GM19099 (cell line): ENCODE measurements around the gene OR8B4.

Experiments used
- POLR2A ChIP-seq: IDR thresholded peaks from 3 replicates; pipeline ENCODE4 v1.6.1; 2011; ENCODE audit warnings: low read depth; ENCODE audit not compliant: insufficient read length; ENCODE audit errors: extremely low read depth

The OR8B4 gene, protein sequence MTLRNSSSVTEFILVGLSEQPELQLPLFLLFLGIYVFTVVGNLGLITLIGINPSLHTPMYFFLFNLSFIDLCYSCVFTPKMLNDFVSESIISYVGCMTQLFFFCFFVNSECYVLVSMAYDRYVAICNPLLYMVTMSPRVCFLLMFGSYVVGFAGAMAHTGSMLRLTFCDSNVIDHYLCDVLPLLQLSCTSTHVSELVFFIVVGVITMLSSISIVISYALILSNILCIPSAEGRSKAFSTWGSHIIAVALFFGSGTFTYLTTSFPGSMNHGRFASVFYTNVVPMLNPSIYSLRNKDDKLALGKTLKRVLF

DNA sequence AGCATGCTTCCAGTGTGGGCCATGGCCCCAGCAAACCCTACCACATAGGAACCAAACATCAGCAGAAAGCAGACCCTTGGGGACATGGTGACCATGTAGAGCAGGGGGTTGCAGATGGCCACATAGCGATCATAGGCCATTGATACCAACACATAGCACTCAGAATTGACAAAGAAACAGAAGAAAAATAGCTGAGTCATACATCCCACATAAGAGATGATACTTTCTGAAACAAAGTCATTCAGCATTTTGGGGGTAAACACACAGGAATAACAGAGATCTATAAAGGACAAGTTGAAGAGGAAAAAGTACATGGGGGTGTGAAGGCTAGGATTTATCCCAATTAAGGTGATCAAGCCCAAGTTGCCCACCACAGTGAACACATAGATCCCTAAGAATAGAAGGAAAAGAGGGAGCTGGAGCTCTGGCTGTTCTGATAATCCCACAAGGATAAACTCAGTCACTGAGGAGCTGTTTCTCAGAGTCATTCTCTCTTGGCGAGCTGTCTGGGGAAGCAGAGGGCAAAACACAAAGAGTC, at the start of gene OR8B4:
Gene OR8B4, minus strand, starts transcription at position 488 of the 538 bp plus-strand sequence. Its CDS starts 0 bp downstream, at position 488.
- TF ChIP-seq POLR2A, result no peak

DNA sequence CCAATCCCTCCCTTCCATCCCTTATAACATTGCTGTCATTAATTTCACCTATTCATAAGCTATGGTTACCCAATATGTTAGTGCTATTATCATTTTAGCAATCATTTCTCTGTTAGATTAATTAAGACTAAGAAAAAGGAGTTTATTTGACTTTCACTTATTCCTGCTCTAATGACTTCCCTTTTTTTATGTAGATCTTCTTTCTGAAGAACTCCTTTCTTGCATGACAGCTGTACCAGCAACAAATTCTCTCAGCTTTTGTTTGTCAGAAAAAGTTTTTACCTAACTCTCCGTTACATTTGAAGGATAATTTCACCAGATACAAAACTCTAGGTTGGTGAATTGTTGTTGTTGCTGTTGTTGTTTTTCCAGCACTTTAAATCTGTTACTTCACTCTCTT, 49.4 kb upstream of the OR8B4 start:
- TF ChIP-seq POLR2A, result no peak

DNA sequence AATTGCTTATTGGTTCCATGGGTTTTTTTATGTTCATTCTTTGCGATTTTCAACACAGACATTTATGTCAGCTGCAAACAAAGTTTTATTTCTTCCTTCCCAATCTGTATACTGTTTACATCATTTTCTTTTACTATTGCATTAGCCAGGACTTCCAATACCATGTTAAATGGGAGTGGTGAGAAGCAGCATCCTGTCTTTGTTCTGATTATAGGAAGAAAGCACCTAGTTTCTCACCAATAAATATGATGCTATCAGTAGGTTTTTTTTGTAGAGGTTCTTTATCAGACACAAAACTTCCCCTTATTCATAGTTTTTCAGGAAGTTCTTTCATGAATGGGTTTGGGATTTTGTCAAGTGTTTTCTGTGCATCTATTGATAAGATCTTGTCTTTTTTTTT, 48.8 kb upstream of the OR8B4 start:
- no peak for TF ChIP-seq POLR2A

DNA sequence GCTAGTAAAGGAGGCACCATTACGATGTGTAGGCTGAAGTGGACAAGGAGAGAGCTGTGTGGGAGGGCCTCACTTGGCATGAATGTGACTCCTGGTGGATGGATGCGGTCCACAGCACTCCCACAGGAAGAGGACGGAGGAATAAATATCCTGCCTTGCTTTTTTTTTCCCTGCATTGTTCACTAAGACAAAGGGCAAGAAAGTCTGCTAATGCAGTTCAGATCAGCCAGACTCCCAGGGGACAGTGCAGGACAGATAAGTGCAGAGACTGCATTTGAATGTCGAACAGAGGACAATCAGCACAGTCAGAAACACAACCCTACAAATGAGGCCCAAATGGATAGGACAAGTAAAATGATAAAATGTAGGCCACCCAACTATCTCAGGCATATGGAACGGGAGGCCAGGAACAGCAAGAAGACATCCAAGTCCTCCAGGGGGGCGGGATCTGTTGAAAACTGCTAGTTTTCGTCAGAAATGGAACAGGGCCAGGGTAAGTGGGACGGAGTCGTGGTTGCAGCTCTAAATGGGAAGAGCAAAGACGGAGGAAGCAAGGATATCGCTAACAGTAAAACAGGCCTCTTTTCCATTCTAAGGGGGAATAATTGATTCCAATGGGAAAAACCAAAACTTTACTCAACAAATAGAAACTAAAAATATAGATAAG, 46.0 kb upstream of the OR8B4 start:
- TF ChIP-seq POLR2A, result no peak

DNA sequence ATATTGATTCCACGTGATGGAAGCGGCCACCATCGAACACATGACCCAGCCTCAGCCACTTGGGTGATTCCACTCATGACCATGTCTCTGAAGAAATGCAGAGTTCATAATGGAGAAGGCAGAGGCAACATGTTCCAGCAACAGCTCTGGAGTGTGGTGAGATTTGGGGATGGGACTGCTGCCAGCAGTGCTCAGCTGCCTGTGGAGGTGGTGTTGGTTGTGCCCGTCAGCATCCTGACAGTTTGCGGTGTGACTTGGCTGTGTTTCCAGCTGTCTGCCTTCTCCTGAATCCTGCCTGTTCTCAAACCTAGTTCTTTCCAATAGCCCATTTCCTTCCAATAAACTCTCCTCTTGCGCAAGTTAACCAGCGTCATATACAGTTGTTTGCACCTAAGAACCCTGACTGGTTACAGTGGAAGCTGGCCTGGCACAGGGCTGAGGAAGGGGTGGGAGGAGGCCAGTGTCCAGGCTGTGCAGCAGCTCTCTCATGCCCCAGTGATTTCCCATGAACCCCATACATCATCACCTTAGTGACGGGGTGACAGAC, 42.8 kb upstream of the OR8B4 start:
- no peak for TF ChIP-seq POLR2A

DNA sequence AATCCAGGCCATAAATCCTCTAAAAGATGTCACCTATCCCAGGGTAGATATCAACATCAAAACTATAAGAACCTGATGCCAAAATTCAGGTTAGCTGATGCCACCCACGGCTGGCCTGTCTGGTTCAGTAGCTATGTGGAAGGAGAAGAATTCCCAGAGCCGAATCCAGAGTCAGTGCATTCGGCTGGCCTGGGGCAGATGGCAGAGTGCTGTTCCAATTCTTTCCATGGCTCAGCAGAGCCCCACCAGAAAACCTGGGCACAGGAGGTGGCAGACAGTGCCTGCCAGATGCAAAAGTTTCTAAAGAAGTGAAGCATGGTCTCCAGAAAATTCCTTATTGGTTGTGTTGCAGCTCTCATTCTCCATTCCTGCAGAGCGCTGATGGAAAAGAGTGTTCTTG, 40.7 kb upstream of the OR8B4 start:
- TF ChIP-seq POLR2A, result no peak

DNA sequence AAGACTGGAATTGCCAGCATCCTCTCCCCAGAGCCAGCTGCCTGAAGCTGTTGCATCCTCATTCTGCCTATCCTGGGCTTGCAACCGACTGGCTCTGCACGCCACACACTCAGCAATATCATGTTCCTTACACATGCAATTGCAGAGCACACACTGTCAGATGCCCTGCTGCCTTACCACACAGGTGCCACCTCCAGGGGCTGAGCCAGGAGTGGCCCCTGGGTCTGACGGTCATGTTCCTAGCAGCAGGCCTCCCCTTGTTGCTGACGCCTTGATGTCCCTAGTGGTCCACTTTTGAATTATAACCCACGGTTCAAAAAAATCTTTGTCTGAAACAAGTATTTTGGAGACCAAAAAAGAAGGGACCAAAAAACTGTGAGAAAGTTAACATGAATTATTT, 39.3 kb upstream of the OR8B4 start:
- no peak for TF ChIP-seq POLR2A

DNA sequence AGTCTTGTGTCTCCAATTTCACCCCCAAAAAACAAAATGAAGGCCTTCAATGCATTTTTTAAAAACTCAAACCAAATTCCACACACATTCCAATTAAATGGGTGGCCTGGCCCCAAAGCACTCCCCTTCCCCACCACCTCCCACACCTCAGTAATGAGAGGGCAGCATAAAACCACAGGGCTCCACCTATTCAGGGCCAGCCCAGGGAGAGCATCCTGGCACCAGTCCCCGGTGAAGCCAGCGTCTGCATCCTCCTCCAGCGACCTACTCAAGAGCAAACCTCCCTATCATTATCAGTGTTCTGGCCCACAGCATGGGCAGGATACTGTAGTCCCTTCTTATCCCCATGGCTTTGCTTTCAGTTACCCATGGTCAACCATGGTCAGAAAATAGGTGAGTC, 38.7 kb upstream of the OR8B4 start:
- no peak for TF ChIP-seq POLR2A

DNA sequence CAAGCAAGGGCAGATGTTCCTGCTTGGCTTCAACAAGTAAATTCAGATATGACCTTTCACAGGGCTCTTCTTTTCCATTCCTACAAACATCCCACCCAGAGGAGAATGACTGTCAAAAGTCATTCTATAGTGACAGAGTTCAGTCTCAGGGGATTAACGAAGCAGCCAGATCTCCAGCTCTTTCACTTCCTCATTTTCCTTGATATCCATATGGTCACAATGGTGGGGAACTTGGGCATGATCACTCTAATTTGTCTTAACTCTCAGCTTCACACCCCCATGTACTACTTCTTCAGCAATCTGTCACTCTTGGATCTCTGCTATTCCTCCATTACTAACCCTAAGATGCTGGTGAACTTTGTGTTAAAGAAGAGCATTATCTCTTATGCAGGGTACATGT, 35.8 kb upstream of the OR8B4 start:
- no peak for TF ChIP-seq POLR2A

DNA sequence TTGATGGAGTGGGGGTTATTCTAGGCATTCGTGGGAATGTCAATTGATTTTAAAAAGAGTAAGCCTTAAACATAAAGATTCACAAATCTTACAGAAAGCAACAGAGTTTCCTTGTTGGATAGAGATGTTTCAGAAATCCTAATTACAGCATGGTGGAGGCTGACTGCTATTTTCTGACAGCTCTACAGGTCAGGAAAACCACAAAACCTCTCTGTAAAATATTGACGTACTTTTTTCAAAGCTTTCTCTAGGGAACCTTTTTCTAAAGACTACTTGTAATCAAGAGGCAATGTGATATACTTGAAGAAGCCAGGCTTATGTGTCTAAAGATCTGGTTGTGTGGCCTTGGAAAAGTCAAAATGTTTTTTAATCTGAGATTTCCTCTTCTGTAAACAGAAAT, 29.9 kb upstream of the OR8B4 start:
- TF ChIP-seq POLR2A, result no peak

DNA sequence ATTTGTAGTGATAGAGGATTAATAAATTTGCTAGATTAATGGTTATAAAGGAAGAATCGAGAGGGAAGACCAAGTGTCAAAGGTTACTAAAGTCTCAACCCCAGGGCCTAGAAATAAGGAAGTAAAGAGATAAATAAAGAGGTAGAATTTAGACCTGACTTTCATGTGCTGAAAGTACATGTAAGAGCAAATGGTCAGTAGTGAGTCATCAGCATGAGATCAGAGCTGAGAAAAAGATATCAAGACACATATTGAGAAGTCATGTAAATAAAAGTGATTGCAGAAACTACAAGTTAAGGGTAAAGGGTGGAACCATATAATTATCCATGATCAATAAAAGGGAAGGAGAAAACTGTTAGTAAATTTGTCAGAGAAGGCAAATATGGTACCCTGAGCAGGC, 22.2 kb upstream of the OR8B4 start:
- TF ChIP-seq POLR2A, result no peak

DNA sequence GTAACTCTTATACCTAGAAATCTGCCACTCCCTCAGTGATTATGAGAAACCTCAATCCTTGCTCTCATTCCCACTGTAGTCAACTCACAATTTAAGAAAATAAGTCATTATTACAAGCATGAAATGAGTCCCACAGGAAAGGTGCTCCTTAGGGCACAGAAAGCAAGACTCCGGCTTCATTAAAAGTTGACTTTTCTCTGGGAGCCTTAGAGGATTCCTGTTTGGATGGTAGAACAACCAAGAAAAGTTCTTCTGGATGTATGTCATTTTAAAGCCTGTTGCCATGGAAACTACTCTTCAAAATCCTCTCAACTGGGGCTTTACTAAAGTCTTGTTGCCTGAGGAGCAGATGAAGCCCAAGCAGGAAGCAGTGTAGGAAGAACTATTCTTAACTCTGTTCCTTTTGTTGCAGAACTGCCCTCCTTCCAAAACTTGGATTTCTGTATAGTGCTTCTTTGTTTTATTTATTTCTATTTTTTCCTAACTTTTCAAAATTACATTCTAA, 21.0 kb upstream of the OR8B4 start, which contains the start of gene OR8B8:
Gene OR8B8, minus strand, starts transcription at position 51 of the 505 bp plus-strand sequence. CDS start 4,611 bp downstream, outside the sequence.
- no peak for TF ChIP-seq POLR2A

DNA sequence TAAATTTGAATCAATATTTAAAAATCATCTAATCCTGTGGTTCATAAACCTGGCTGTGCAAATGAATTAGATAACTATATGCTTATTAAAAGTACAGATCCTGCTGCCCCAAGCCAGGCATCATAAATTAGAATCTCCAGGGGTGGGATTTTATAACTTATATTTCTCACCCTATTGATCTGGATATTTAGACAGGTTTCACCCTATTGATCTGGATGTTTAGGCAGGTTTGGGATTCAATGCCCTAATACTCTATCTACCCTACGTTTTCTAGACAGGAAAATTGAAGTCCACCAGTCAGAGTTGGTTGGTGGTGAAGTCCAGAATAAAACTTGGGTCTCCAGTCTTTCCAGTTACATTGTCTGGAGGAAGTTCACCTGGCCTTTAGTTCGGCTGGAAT, 18.2 kb upstream of the OR8B4 start:
- no peak for TF ChIP-seq POLR2A

DNA sequence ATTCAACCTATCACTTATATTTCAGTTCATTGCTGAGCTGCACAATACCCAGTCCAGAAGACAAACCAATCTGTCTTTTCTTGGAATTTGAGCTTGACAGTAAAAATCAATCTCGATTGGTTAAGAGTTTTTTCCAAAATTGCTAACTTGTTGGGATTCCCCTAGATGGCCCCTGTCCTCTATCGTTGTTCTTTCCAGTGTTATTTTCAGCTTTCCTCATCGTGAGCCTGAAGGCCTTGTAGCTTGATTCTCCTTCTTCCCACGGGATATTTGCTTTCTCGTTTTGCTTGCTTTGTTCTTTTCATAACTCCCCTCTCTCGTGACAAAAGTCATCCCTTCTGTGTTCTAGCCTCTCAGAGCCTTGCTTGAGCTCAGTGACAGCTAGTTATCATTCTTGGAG, 17.8 kb upstream of the OR8B4 start:
- no peak for TF ChIP-seq POLR2A

DNA sequence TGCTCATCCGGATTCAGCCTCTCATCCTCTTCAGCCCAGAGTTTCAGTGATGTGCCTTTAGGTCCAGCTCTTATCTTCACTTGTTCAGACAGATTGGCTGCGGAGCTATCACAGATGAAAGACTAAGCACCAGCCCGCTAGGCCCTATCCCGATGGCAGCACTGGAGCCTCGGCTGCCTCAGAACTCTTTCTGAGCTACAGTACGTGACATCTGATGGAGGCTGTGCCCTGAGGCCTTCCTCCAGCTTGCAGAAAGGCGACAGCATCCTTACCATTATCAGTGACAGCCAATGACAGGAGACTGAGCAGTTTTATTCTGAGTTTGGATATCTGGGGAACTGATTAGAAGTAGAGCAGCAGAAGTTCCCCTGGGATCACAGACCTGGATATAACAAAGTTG, 16.8 kb upstream of the OR8B4 start:
- no peak for TF ChIP-seq POLR2A

DNA sequence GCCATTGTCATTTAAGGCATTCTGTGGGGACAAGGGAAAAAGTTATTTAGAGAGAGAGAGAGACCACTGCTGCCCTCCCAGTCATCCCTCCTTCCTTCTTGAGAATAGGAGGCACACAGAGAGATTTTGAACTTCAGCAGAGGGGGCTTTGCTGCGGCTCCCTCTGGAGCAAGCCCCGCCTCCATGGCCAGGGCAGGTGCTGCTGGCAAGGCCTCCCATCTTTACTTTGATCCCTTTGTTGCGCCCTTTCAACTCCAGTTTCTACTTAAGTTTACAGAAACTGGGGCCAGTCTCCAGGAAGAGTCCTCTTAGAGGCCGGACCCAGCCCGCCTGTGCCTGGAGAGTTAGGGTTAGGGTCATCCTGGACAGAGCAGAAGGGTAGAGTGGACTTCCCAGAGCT, 16.4 kb upstream of the OR8B4 start:
- no peak for TF ChIP-seq POLR2A
